H1 (cell line): ENCODE data around the gene CAMTA1.

Experiments used
- CREB1 ChIP-seq: IDR thresholded peaks from 2 replicates; pipeline ENCODE4 v1.6.1; 2012; ENCODE audit warnings: inconsistent platforms
- EP300 ChIP-seq, 2 experiments: IDR thresholded peaks; 1 replicate in 1 of 2; 2 replicates in 1 of 2; pipeline ENCODE4 v1.6.1; 2011 to 2012; ENCODE audit warnings: low read depth in 2 of 2, low read length in 2 of 2, mild to moderate bottlenecking in 2 of 2, borderline replicate concordance in 1 of 2, inconsistent platforms in 1 of 2, moderate library complexity in 1 of 2
- KDM1A ChIP-seq: fragments of 200-600, 300-600 bp; sonication (generic); IDR thresholded peaks from 2 replicates; pipeline ENCODE4 v1.7.1; 2016; ENCODE audit warnings: mild to moderate bottlenecking, low read length, borderline replicate concordance
- RNF2 ChIP-seq: fragments of 200-900, 300-1000 bp; sonication (generic); IDR thresholded peaks from 2 replicates; pipeline ENCODE4 v1.7.1; 2016; ENCODE audit warnings: borderline replicate concordance, low read depth, mild to moderate bottlenecking, antibody characterized with exemption, low read length; ENCODE audit not compliant: poor library complexity, severe bottlenecking; ENCODE audit errors: missing control alignments
- TF ChIP-seq, protein P1 (sequence below): IDR thresholded peaks from 2 replicates; pipeline ENCODE4 v1.6.1; 2011; ENCODE audit warnings: low read length, improper control_type of control experiment
- TF ChIP-seq, protein P2 (sequence below): IDR thresholded peaks from 2 replicates; pipeline ENCODE4 v1.6.1; 2012; ENCODE audit warnings: inconsistent platforms

DNA sequence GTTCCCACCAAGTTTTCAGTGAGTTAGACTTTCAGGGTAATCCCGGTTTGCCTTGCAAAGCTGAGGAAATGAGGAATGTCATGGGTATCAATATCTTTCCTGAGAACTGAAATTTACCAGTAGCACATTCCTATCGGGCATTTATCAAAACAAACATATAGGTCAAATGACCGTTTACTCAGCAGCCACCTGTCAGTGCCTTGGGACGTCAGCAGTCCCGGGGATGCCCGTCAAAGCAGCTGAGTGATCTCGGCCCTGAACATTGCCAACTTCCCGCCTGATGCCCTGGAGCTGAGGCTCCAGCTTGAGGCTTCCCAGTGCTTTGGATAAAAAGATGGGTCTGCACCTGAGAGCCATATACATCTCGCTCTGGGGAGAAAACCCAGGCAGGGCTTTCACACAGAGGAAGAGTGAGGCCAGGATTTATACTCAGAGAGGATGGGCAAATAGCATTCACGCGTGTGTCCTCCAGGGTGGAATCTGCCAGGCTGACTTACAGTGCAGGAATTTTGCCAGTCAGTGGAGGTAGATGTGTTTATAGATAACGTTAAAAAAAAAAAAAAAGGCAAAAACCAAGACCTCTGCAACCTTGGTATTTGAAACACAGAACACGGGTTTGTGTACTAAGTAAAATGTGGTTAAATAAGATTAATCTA lies 550.1 kb downstream of the CAMTA1 start:
- TF ChIP-seq, protein P1, sequence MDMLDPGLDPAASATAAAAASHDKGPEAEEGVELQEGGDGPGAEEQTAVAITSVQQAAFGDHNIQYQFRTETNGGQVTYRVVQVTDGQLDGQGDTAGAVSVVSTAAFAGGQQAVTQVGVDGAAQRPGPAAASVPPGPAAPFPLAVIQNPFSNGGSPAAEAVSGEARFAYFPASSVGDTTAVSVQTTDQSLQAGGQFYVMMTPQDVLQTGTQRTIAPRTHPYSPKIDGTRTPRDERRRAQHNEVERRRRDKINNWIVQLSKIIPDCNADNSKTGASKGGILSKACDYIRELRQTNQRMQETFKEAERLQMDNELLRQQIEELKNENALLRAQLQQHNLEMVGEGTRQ: no peak
- TF ChIP-seq CREB1: no peak
- TF ChIP-seq RNF2: no peak
- no peak for TF ChIP-seq KDM1A
- TF ChIP-seq, protein P2, sequence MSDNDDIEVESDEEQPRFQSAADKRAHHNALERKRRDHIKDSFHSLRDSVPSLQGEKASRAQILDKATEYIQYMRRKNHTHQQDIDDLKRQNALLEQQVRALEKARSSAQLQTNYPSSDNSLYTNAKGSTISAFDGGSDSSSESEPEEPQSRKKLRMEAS: no peak
- no peak for TF ChIP-seq EP300 (IDR thresholded peaks at IDR 0.05; ENCODE audit: borderline replicate concordance in 1 of 2, low read depth in 2 of 2, low read length in 2 of 2)
